HG03558 (cell line): ENCODE measurements around the gene EHMT1.

ENCODE experiments used
- ATAC-seq: cut with Tn5 transposase; IDR thresholded peaks from one replicate; pipeline ENCODE4 v1.9.1; 2021; ENCODE audit warnings: moderate number of reproducible peaks; ENCODE audit not compliant: unreplicated experiment; ENCODE audit errors: extremely low read depth

Gene EHMT1

GRCh38 chr9:137618105-137619067 lies at the start of gene EHMT1:
Gene EHMT1 (plus strand): TSS chr9:137619005. CDS start chr9:137619029, 24 bp downstream.
- no peak for ATAC-seq

- ATAC-seq = no peak
These were observed 49.1 kb upstream of the EHMT1 start for GRCh38 chr9:137569609-137570203.

- ATAC-seq = no peak
These were observed 48.2 kb upstream of the EHMT1 start for GRCh38 chr9:137570566-137570965.

GRCh38 chr9:137574192-137574591 lies 44.6 kb upstream of the EHMT1 start:
- no peak for ATAC-seq

GRCh38 chr9:137575364-137575715 lies 43.5 kb upstream of the EHMT1 start:
- no peak for ATAC-seq

- ATAC-seq = no peak
These were observed 42.9 kb upstream of the EHMT1 start for GRCh38 chr9:137575716-137576411.

- peak; percentile 74 for ATAC-seq
These were observed 40.1 kb upstream of the EHMT1 start, which contains the start of gene DPH7 for GRCh38 chr9:137578518-137579258. Gene DPH7 (minus strand): TSS chr9:137578925. CDS start chr9:137578777, 148 bp downstream.

- ATAC-seq = no peak
These were observed 39.6 kb upstream of the EHMT1 start for GRCh38 chr9:137579259-137579604.

- ATAC-seq = no peak
These were observed 38.4 kb upstream of the EHMT1 start for GRCh38 chr9:137580209-137580953.

- no peak for ATAC-seq
These were observed 37.9 kb upstream of the EHMT1 start for GRCh38 chr9:137580954-137581322.

- no peak for ATAC-seq
These were observed 37.2 kb upstream of the EHMT1 start for GRCh38 chr9:137581361-137582285.

- ATAC-seq = no peak
These were observed 36.4 kb upstream of the EHMT1 start for GRCh38 chr9:137582286-137582860.

- no peak for ATAC-seq
These were observed 35.5 kb upstream of the EHMT1 start for GRCh38 chr9:137583347-137583746.

- ATAC-seq = no peak
These were observed 34.8 kb upstream of the EHMT1 start for GRCh38 chr9:137583957-137584356.

- ATAC-seq = no peak
These were observed 32.0 kb upstream of the EHMT1 start for GRCh38 chr9:137586854-137587253.

GRCh38 chr9:137588311-137588710 lies 30.5 kb upstream of the EHMT1 start:
- no peak for ATAC-seq

GRCh38 chr9:137588891-137589290 lies 29.9 kb upstream of the EHMT1 start:
- no peak for ATAC-seq

GRCh38 chr9:137589441-137590122 lies 29.2 kb upstream of the EHMT1 start:
- peak; percentile 14 for ATAC-seq
